Colon (tissue), 2 donors: Measurements from ENCODE around the gene FGFR2.

Experiments
- FAIRE-seq: peaks from 2 replicates; lab custom pipeline; 2012; peaks lifted over from hg19 to GRCh38; lab: Jason Lieb, UNC
- donor health status: control.
- donor health status: control.

FGFR2 gene

GRCh38 chr10:121493521-121493920, 104.7 kb downstream of the FGFR2 start:
- FAIRE-seq = no peak

GRCh38 chr10:121490871-121491519, 107.2 kb downstream of the FGFR2 start:
- FAIRE-seq = no peak

GRCh38 chr10:121485436-121486139, 112.7 kb downstream of the FGFR2 start:
- FAIRE-seq = no peak

- no peak for FAIRE-seq
Measured at GRCh38 chr10:121484816-121485215, 113.4 kb downstream of the FGFR2 start.

- FAIRE-seq = no peak
Measured at GRCh38 chr10:121484401-121484800, 113.8 kb downstream of the FGFR2 start.

- no peak for FAIRE-seq
Measured at GRCh38 chr10:121481180-121481579, 117.1 kb downstream of the FGFR2 start.

- no peak for FAIRE-seq
Measured at GRCh38 chr10:121478556-121478955, 119.7 kb downstream of the FGFR2 start.

GRCh38 chr10:121469797-121470606, 128.2 kb downstream of the FGFR2 start:
- no peak for FAIRE-seq

- no peak for FAIRE-seq
Measured at GRCh38 chr10:121468726-121469125, 129.5 kb downstream of the FGFR2 start.

GRCh38 chr10:121466424-121466823, 131.8 kb downstream of the FGFR2 start:
- FAIRE-seq = no peak

- FAIRE-seq = no peak
Measured at GRCh38 chr10:121465215-121465614, 133.0 kb downstream of the FGFR2 start.

- no peak for FAIRE-seq
Measured at GRCh38 chr10:121464517-121464916, 133.7 kb downstream of the FGFR2 start.

GRCh38 chr10:121462955-121463354, 135.3 kb downstream of the FGFR2 start:
- FAIRE-seq = no peak

GRCh38 chr10:121462281-121462680, 136.0 kb downstream of the FGFR2 start:
- no peak for FAIRE-seq

- FAIRE-seq = no peak
Measured at GRCh38 chr10:121461307-121461706, 136.9 kb downstream of the FGFR2 start.

- FAIRE-seq = no peak
Measured at GRCh38 chr10:121460733-121461132, 137.5 kb downstream of the FGFR2 start.

GRCh38 chr10:121459622-121460453, 138.4 kb downstream of the FGFR2 start:
- no peak for FAIRE-seq

GRCh38 chr10:121459279-121459621, 139.0 kb downstream of the FGFR2 start:
- no peak for FAIRE-seq

- FAIRE-seq = no peak
Measured at GRCh38 chr10:121457729-121458128, 140.5 kb downstream of the FGFR2 start.

- no peak for FAIRE-seq
Measured at GRCh38 chr10:121455377-121455776, 142.9 kb downstream of the FGFR2 start.

- no peak for FAIRE-seq
Measured at GRCh38 chr10:121454781-121455180, 143.5 kb downstream of the FGFR2 start.

- no peak for FAIRE-seq
Measured at GRCh38 chr10:121453160-121453559, 145.1 kb downstream of the FGFR2 start.
